SK-N-SH (cell line): Measurements from ENCODE around the gene C4orf33. TPM values are rescaled to one million over a fixed set of nuclear protein-coding genes. Genes with fewer than 3 reads are reported as not detected.

ENCODE experiments used
- CTCF ChIA-PET: fragments of 300-600, 350-600 bp; formaldehyde crosslinking; extraction: SDS; loops from one replicate; lab custom pipeline; 2021; lab: Yijun Ruan, JAX
- POLR2A ChIA-PET: fragments of 350-600 bp; sonication (Branson Sonifier 250); formaldehyde crosslinking; extraction: SDS; loops from one replicate; lab custom pipeline; 2020; ENCODE audit warnings: antibody characterized with exemption, inconsistent platforms; lab: Yijun Ruan, JAX
- DNase-seq: peaks from one replicate; pipeline ENCODE4 v3.0.0; 2012
- H2AFZ ChIP-seq: fragments of 200-600 bp; sonication (generic); 2 replicates; pipeline ENCODE4 v1.8.1; 2016; ENCODE audit warnings: antibody characterized with exemption, mild to moderate bottlenecking, low read depth
- H3F3A ChIP-seq: fragments of 200-600 bp; sonication (generic); replicated peaks from 2 replicates; pipeline ENCODE3; 2016; ENCODE audit warnings: antibody characterized with exemption, mild to moderate bottlenecking; ENCODE audit not compliant: insufficient read depth
- H3K27ac ChIP-seq, 2 experiments: fragments of 200-500 bp in 1 of 2; fragments of 200-600 bp in 1 of 2; sonication (Bioruptor generic) in 1 of 2; sonication (generic), shearing (Covaris generic) in 1 of 2; 2 replicates each; pipeline versions ENCODE4 v1.5.1 to v1.6.1; 2014 to 2016; ENCODE audit warnings: low read depth in 2 of 2, inconsistent platforms in 1 of 2, low read length in 1 of 2, mild to moderate bottlenecking in 1 of 2, mixed read lengths in 1 of 2
- H3K27me3 ChIP-seq: fragments of 200-600 bp; sonication (generic), shearing (Covaris generic); 2 replicates; pipeline ENCODE4 v1.6.1; 2016; ENCODE audit warnings: mixed run types; ENCODE audit not compliant: insufficient read depth
- H3K36me3 ChIP-seq, 2 experiments: fragments of 200-500 bp in 1 of 2; fragments of 200-600 bp in 1 of 2; sonication (Bioruptor generic) in 1 of 2; sonication (generic) in 1 of 2; replicated peaks in 1 of 2; 2 replicates each; pipeline versions ENCODE3 to v1.5.1; 2014 to 2016; ENCODE audit warnings: low read length in 1 of 2, mild to moderate bottlenecking in 1 of 2; ENCODE audit not compliant: insufficient read depth in 2 of 2, control insufficient read depth in 1 of 2
- H3K4me1 ChIP-seq, 2 experiments: fragments of 200-500 bp in 1 of 2; fragments of 200-600 bp in 1 of 2; sonication (Bioruptor generic) in 1 of 2; sonication (generic), shearing (Covaris generic) in 1 of 2; 2 replicates each; pipeline versions ENCODE4 v1.5.1 to v1.6.1; 2014 to 2016; ENCODE audit warnings: low read depth in 1 of 2, low read length in 1 of 2, mixed run types in 1 of 2; ENCODE audit not compliant: insufficient read depth in 2 of 2, control insufficient read depth in 1 of 2
- H3K4me2 ChIP-seq: fragments of 200-600 bp; sonication (generic), shearing (Covaris generic); 2 replicates; pipeline ENCODE4 v1.6.1; 2017; ENCODE audit warnings: mixed run types
- H3K4me3 ChIP-seq, 2 experiments: fragments of 200-500 bp in 1 of 2; fragments of 200-600 bp in 1 of 2; sonication (Bioruptor generic) in 1 of 2; sonication (generic), shearing (Covaris generic) in 1 of 2; 2 replicates each; pipeline versions ENCODE4 v1.5.1 to v1.8.1; 2014 to 2016; ENCODE audit warnings: low read depth in 2 of 2, inconsistent platforms in 1 of 2, low read length in 1 of 2, mild to moderate bottlenecking in 1 of 2, mixed read lengths in 1 of 2, moderate library complexity in 1 of 2
- H3K79me2 ChIP-seq: fragments of 200-600 bp; sonication (generic); 2 replicates; pipeline ENCODE4 v1.8.1; 2017; ENCODE audit warnings: mild to moderate bottlenecking; ENCODE audit not compliant: insufficient read depth
- H3K9ac ChIP-seq: fragments of 200-600 bp; sonication (generic); 2 replicates; pipeline ENCODE4 v1.6.1; 2017; ENCODE audit warnings: mixed run types
- H3K9me2 ChIP-seq: fragments of 200-600 bp; sonication (generic); 2 replicates; pipeline ENCODE4 v1.6.1; 2017; ENCODE audit warnings: mixed run types
- H3K9me3 ChIP-seq: fragments of 200-600 bp; sonication (generic); 2 replicates; pipeline ENCODE4 v1.6.1; 2017; ENCODE audit warnings: mixed run types, mild to moderate bottlenecking, moderate library complexity
- H4K20me1 ChIP-seq: fragments of 200-600 bp; sonication (generic); 2 replicates; pipeline ENCODE4 v1.6.1; 2017; ENCODE audit warnings: mild to moderate bottlenecking, mixed run types; ENCODE audit not compliant: insufficient read depth
- CHD2 ChIP-seq: fragments of 150-350 bp; IDR thresholded peaks from 2 replicates; pipeline ENCODE4 v1.6.1; 2018; ENCODE audit warnings: low read length; ENCODE audit not compliant: partially characterized antibody
- EP300 ChIP-seq, 2 experiments: IDR thresholded peaks; 2 replicates each; pipeline versions ENCODE4 v1.4.0 to v1.6.1; 2012; ENCODE audit warnings: borderline replicate concordance in 1 of 2, low read depth in 1 of 2, low read length in 1 of 2
- EZH2phosphoT487 ChIP-seq: fragments of 200-600 bp; sonication (generic); IDR thresholded peaks from 2 replicates; pipeline ENCODE4 v1.6.1; 2017; ENCODE audit warnings: low read depth, mixed run types, mild to moderate bottlenecking, antibody characterized with exemption, moderate library complexity, borderline replicate concordance
- FOXJ3 ChIP-seq: sonication (generic); formaldehyde crosslinking; IDR thresholded peaks from 2 replicates; pipeline ENCODE4 v1.5.1; 2020; ENCODE audit warnings: mild to moderate bottlenecking, missing genetic modification reagents
- IRF3 ChIP-seq: fragments of 150-350 bp; IDR thresholded peaks from 2 replicates; pipeline ENCODE4 v1.6.1; 2016; ENCODE audit warnings: mild to moderate bottlenecking, low read depth, low read length
- JUND ChIP-seq: IDR thresholded peaks from 2 replicates; pipeline ENCODE4 v1.4.0; 2012
- MEF2A ChIP-seq: IDR thresholded peaks from 2 replicates; pipeline ENCODE4 v1.4.0; 2012; ENCODE audit warnings: low read depth, borderline replicate concordance
- NFIC ChIP-seq: IDR thresholded peaks from 2 replicates; pipeline ENCODE4 v1.4.0; 2012; ENCODE audit warnings: borderline replicate concordance
- POLR2AphosphoS5 ChIP-seq: IDR thresholded peaks from 2 replicates; pipeline ENCODE4 v1.6.1; 2012; ENCODE audit warnings: low read depth, low read length
- RAD21 ChIP-seq: IDR thresholded peaks from 2 replicates; pipeline ENCODE4 v1.6.1; 2012; ENCODE audit warnings: mild to moderate bottlenecking, low read length
- RCOR1 ChIP-seq: fragments of 150-350 bp; IDR thresholded peaks from 2 replicates; pipeline ENCODE4 v1.6.1; 2017; ENCODE audit warnings: antibody characterized with exemption, low read length
- RXRA ChIP-seq: IDR thresholded peaks from 2 replicates; pipeline ENCODE4 v1.4.0; 2012; ENCODE audit warnings: low read depth, mild to moderate bottlenecking, borderline replicate concordance
- SIN3A ChIP-seq: IDR thresholded peaks from 2 replicates; pipeline ENCODE4 v1.6.1; 2012; ENCODE audit warnings: low read depth, mild to moderate bottlenecking, low read length, moderate library complexity, borderline replicate concordance
- TAF1 ChIP-seq: IDR thresholded peaks from 2 replicates; pipeline ENCODE4 v1.6.1; 2012; ENCODE audit warnings: low read depth, mild to moderate bottlenecking, low read length, moderate library complexity, borderline replicate concordance
- TCF12 ChIP-seq: IDR thresholded peaks from 2 replicates; pipeline ENCODE4 v1.4.0; 2012
- USF1 ChIP-seq: IDR thresholded peaks from 2 replicates; pipeline ENCODE4 v1.4.0; 2012; ENCODE audit warnings: low read depth, borderline replicate concordance
- USF2 ChIP-seq: fragments of 150-350 bp; IDR thresholded peaks from 2 replicates; pipeline ENCODE4 v1.6.1; 2017; ENCODE audit warnings: antibody characterized with exemption, low read length, low read depth, borderline replicate concordance
- YY1 ChIP-seq: IDR thresholded peaks from 2 replicates; pipeline ENCODE4 v1.4.0; 2012; ENCODE audit warnings: low read depth, mild to moderate bottlenecking
- ZBTB33 ChIP-seq: IDR thresholded peaks from 2 replicates; pipeline ENCODE4 v1.4.0; 2012; ENCODE audit warnings: low read depth, borderline replicate concordance
- WGBS: methylation state at CpG from one replicate; pipeline ENCODE4 v1.1.6; 2017; ENCODE audit warnings: low lambda C conversion rate; 5-methylcytosine and 5-hydroxymethylcytosine counted together
- polyA plus RNA-seq, 3 experiments: library from polyadenylated mRNA; depleted of rRNA; stranded (reverse); fragments of >200 nt; gene quantifications; 2 replicates each; pipeline ENCODE4 v1.2.3, GENCODE V29; 2012

C4orf33 gene
- polyA plus RNA-seq, 1 of the 3 experiments (the other 2 are of a cell fraction) = 3.3 TPM

GRCh38 chr4:129152350-129152749 is 56.4 kb downstream of the C4orf33 start:
- H3K9ac ChIP-seq = no peak overlapping the region
- DNase-seq = no peak
- WGBS = 39% methylated on average over 2 of the region's 2 CpGs
- no peaks in the 10 kb centered on the region for H4K20me1 ChIP-seq
- H3K9me3 ChIP-seq = no peaks in the 10 kb centered on the region
- TF ChIP-seq MEF2A = no peak
- no peak for TF ChIP-seq ZBTB33
- TF ChIP-seq TCF12 = no peak
- TF ChIP-seq YY1 = no peak
- no peak for TF ChIP-seq RAD21
- TF ChIP-seq RCOR1 = no peak
- no peak for TF ChIP-seq EZH2phosphoT487
- TF ChIP-seq CHD2 = no peak
- TF ChIP-seq TAF1 = no peak
- no peak for TF ChIP-seq RXRA
- TF ChIP-seq USF2 = no peak
- no peak for TF ChIP-seq EP300 (IDR thresholded peaks at IDR 0.05; ENCODE audit: borderline replicate concordance in 1 of 2, low read depth in 1 of 2, low read length in 1 of 2)
- TF ChIP-seq NFIC = no peak
- TF ChIP-seq POLR2AphosphoS5 = no peak
- no peak for TF ChIP-seq JUND
- no peak for TF ChIP-seq USF1
- TF ChIP-seq FOXJ3 (CRISPR knock-in tag) = no peak
- no peak for TF ChIP-seq IRF3
- no peak for TF ChIP-seq SIN3A
- TF ChIP-seq, all 33 proteins: peak for 0
- no peak overlapping the region for H3K4me2 ChIP-seq
- no peaks in the 10 kb centered on the region for H3K9me2 ChIP-seq
- CTCF ChIA-PET = interaction anchor here (0.8 kb wide), 1 partner anchor 11 kb away, joined by 3 read pairs; no protein-coding TSS in a partner anchor
- H2AFZ ChIP-seq = no peak overlapping the region
- H3F3A ChIP-seq = no peaks in the 10 kb centered on the region
- no peaks in the 10 kb centered on the region for H3K36me3 ChIP-seq
- POLR2A ChIA-PET = no interaction called here
- H3K27me3 ChIP-seq = no peaks in the 10 kb centered on the region
- H3K4me3 ChIP-seq = no peak overlapping the region
- no peaks in the 10 kb centered on the region; a peak in 1 of 4 replicates for H3K4me1 ChIP-seq
- H3K79me2 ChIP-seq = no peaks in the 10 kb centered on the region
- no peak overlapping the region for H3K27ac ChIP-seq
